Measurements from ENCODE around the gene SLC35F2.

Gene SLC35F2

DNA sequence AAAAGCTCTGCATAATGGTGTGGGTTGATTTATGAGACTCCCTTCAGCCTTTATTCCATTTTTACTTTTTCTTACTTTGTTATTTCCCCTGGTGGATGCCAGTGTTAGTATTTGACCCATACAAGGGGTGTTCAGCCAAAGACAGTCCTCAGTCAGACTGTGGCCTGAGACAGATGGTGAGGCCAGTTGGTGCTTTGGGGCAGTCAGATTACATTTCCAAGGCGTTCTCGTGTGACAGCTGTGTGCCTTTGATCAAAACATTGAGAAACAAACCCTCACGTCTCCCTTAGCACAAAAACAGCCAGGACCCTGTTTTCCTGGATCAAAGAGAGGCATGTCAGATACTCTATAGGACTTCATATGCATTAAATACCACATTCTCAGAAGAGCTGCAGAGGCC, 115.4 kb downstream of the SLC35F2 start:
- TF ChIP-seq, protein P1, sequence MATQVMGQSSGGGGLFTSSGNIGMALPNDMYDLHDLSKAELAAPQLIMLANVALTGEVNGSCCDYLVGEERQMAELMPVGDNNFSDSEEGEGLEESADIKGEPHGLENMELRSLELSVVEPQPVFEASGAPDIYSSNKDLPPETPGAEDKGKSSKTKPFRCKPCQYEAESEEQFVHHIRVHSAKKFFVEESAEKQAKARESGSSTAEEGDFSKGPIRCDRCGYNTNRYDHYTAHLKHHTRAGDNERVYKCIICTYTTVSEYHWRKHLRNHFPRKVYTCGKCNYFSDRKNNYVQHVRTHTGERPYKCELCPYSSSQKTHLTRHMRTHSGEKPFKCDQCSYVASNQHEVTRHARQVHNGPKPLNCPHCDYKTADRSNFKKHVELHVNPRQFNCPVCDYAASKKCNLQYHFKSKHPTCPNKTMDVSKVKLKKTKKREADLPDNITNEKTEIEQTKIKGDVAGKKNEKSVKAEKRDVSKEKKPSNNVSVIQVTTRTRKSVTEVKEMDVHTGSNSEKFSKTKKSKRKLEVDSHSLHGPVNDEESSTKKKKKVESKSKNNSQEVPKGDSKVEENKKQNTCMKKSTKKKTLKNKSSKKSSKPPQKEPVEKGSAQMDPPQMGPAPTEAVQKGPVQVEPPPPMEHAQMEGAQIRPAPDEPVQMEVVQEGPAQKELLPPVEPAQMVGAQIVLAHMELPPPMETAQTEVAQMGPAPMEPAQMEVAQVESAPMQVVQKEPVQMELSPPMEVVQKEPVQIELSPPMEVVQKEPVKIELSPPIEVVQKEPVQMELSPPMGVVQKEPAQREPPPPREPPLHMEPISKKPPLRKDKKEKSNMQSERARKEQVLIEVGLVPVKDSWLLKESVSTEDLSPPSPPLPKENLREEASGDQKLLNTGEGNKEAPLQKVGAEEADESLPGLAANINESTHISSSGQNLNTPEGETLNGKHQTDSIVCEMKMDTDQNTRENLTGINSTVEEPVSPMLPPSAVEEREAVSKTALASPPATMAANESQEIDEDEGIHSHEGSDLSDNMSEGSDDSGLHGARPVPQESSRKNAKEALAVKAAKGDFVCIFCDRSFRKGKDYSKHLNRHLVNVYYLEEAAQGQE (IDR thresholded peaks at IDR 0.05; ENCODE audit: insufficient read depth in 1 of 2, low read depth in 2 of 2, low read length in 2 of 2), result no peak
- TF ChIP-seq POLR2AphosphoS5 (IDR thresholded peaks at IDR 0.05; ENCODE audit: low read depth, low read length) (no peak), TAF1 (IDR thresholded peaks at IDR 0.05; ENCODE audit: borderline replicate concordance, insufficient read depth, low read length) (no peak), FOXP2 (optimal IDR thresholded peaks at IDR 0.05; ENCODE audit: borderline replicate concordance, extremely low read depth, extremely low read length, insufficient read depth) (no peak), SIN3A (IDR thresholded peaks at IDR 0.05; ENCODE audit: borderline replicate concordance, insufficient read depth, low read length) (no peak)

DNA sequence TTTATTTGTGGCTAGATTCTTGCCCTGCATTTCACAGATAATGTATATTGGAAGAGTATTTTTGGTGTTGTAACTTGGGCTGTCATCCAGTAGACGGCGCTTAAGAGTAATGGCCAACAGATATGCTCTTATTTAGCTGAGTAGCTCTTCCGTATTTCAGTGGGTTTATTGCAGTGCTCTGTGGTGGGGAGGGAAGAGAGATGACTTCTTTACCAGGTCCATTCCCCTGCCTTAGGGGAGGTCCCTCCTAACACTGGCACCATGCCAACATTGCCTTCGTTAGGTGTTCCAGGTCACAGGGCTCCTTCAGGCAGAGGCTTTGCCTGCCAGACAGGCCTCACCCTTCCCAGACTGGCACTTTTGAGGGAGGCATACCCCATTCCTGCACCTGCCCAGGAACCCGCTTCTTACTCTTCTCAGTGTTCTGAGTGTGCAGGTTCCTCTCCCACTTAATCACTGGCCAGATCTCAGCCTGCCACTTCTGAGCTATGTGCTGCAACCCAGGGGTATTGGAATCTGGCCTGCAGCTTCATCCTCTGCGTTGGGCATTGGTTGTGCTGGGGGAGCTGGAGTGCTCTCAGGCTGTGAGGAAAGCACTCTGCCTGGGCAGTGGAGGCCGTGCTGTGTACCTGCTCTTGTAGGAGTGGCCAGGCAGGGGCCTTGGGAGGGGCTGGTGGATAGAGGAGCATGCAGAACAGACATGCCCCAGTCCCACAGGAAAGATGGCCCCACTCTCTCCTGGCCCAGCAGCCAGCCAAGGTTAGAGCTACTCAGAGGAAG, 117.4 kb downstream of the SLC35F2 start:
- TF ChIP-seq TAF1 (IDR thresholded peaks at IDR 0.05; ENCODE audit: borderline replicate concordance, insufficient read depth, low read length), result no peak
- no peak for TF ChIP-seq SIN3A (IDR thresholded peaks at IDR 0.05; ENCODE audit: borderline replicate concordance, insufficient read depth, low read length)
- TF ChIP-seq, protein P1 (IDR thresholded peaks at IDR 0.05; ENCODE audit: insufficient read depth in 1 of 2, low read depth in 2 of 2, low read length in 2 of 2), result no peak
